GM12878 (cell line): ENCODE measurements around the gene CYB5B. TPM values are rescaled to one million over a fixed set of nuclear protein-coding genes. Genes with fewer than 3 reads are reported as not detected.

Experiments
- ATAC-seq: fragments of 200-7000 bp; cut with Tn5 transposase; 3 replicates; pipeline ENCODE4 v1.9.1; 2020; ENCODE audit warnings: mild to moderate bottlenecking, moderate library complexity
- BruUV-seq: library from RNA; stranded (reverse); fragments of 400-500 nt; replicated peaks from 2 replicates; lab custom pipeline; 2021; lab: Mats Ljungman, UMichigan
- CTCF ChIA-PET: fragments of 300-600 bp; sonication (Branson Sonifier 250); formaldehyde crosslinking; extraction: SDS; loops from one replicate; lab custom pipeline; 2021; ENCODE audit warnings: inconsistent platforms; lab: Yijun Ruan, JAX
- POLR2A ChIA-PET: fragments of 350-600 bp; formaldehyde crosslinking; extraction: SDS; loops from one replicate; lab custom pipeline; 2021; ENCODE audit warnings: inconsistent platforms; lab: Charles Lee
- RAD21 ChIA-PET: fragments of 300-600 bp; sonication (Branson Sonifier 250); formaldehyde crosslinking; loops from one replicate; lab custom pipeline; 2023; ENCODE audit warnings: antibody characterized with exemption; ENCODE audit not compliant: unreplicated experiment; lab: Charles Lee
- SMC1A ChIA-PET: fragments of 300-600 bp; sonication (Branson Sonifier 250); formaldehyde crosslinking; loops from one replicate; lab custom pipeline; 2023; ENCODE audit not compliant: unreplicated experiment, uncharacterized antibody; lab: Charles Lee
- DNase-seq: peaks from one replicate; pipeline ENCODE4 v3.0.0-alpha.2; 2011; ENCODE audit warnings: low read depth, low spot score
- FAIRE-seq: peaks from 3 replicates; lab custom pipeline; 2011; peaks lifted over from hg19 to GRCh38; lab: Jason Lieb, UNC
- H2AFZ ChIP-seq: 2 replicates; pipeline ENCODE4 v1.6.0; 2011; ENCODE audit warnings: low read depth, low read length, control low read depth; ENCODE audit not compliant: control insufficient read depth
- H3K27ac ChIP-seq: 2 replicates; pipeline ENCODE4 v1.5.1; 2011; ENCODE audit warnings: control low read depth; ENCODE audit not compliant: control insufficient read depth, insufficient read depth
- H3K27me3 ChIP-seq, 2 experiments: replicated peaks in 1 of 2; 2 replicates each; pipeline versions ENCODE4 v1.6.0 to v1.6.1; 2011; ENCODE audit warnings: low read length in 1 of 2; ENCODE audit not compliant: control insufficient read depth in 2 of 2, insufficient read depth in 2 of 2
- H3K36me3 ChIP-seq, 2 experiments: 2 replicates each; pipeline ENCODE4 v1.5.1; 2011; ENCODE audit warnings: low read length in 1 of 2; ENCODE audit not compliant: control insufficient read depth in 2 of 2, insufficient read depth in 2 of 2
- H3K4me1 ChIP-seq: 2 replicates; pipeline ENCODE4 v1.6.1; 2011; ENCODE audit warnings: mild to moderate bottlenecking, low read length, moderate library complexity, mixed read lengths; ENCODE audit not compliant: control insufficient read depth, insufficient read depth
- H3K4me2 ChIP-seq: 2 replicates; pipeline ENCODE4 v1.6.0; 2011; ENCODE audit warnings: control low read depth; ENCODE audit not compliant: control insufficient read depth, insufficient read depth
- H3K4me3 ChIP-seq: fragments of 200-600 bp; sonication (generic); 2 replicates; pipeline ENCODE4 v1.5.1; 2016
- H3K79me2 ChIP-seq: 2 replicates; pipeline ENCODE4 v1.6.0; 2011; ENCODE audit warnings: low read length; ENCODE audit not compliant: control insufficient read depth, insufficient read depth
- H3K9ac ChIP-seq: 2 replicates; pipeline ENCODE4 v1.8.0; 2011; ENCODE audit warnings: low read length, control low read depth, mixed read lengths; ENCODE audit not compliant: control insufficient read depth, insufficient read depth
- H3K9me3 ChIP-seq: replicated peaks from 3 replicates; pipeline ENCODE4 v1.5.1; 2011; ENCODE audit warnings: mild to moderate bottlenecking, low read length; ENCODE audit not compliant: control insufficient read depth, insufficient read depth
- H4K20me1 ChIP-seq: 2 replicates; pipeline ENCODE4 v1.6.0; 2011; ENCODE audit not compliant: control insufficient read depth, insufficient read depth
- BMI1 ChIP-seq: fragments of 450-650 bp; IDR thresholded peaks from 2 replicates; pipeline ENCODE4 v1.6.1; 2016; ENCODE audit warnings: mild to moderate bottlenecking, moderate library complexity, borderline replicate concordance
- CBFB ChIP-seq: IDR thresholded peaks from 2 replicates; pipeline ENCODE4 v1.6.1; 2016; ENCODE audit warnings: antibody characterized with exemption, low read depth
- CBX5 ChIP-seq: sonication (generic); IDR thresholded peaks from 2 replicates; pipeline ENCODE4 v1.6.1; 2016; ENCODE audit warnings: low read depth, moderate library complexity, mild to moderate bottlenecking, inconsistent platforms
- CHD1 ChIP-seq: IDR thresholded peaks from 2 replicates; pipeline ENCODE4 v1.6.1; 2012; ENCODE audit warnings: low read depth, low read length, improper control_type of control experiment
- GABPA ChIP-seq: IDR thresholded peaks from 2 replicates; pipeline ENCODE4 v1.6.1; 2014; ENCODE audit warnings: antibody characterized with exemption, low read depth, mild to moderate bottlenecking, inconsistent platforms
- HDAC6 ChIP-seq: fragments of 200-600 bp; sonication (generic); IDR thresholded peaks from one replicate; pipeline ENCODE4 v1.8.0; 2017; ENCODE audit warnings: antibody characterized with exemption; ENCODE audit not compliant: unreplicated experiment
- IKZF2 ChIP-seq, 2 experiments: fragments of 450-650 bp; IDR thresholded peaks; 2 replicates each; pipeline ENCODE4 v1.6.1; 2017; ENCODE audit warnings: mild to moderate bottlenecking in 2 of 2, moderate library complexity in 2 of 2
- MTA3 ChIP-seq: IDR thresholded peaks from 2 replicates; pipeline ENCODE4 v1.6.1; 2012; ENCODE audit warnings: low read length, inconsistent platforms, borderline replicate concordance
- NBN ChIP-seq: fragments of 450-650 bp; IDR thresholded peaks from 2 replicates; pipeline ENCODE4 v1.6.1; 2016
- NFIC ChIP-seq: IDR thresholded peaks from 2 replicates; pipeline ENCODE4 v1.6.1; 2012; ENCODE audit warnings: low read depth, mild to moderate bottlenecking, inconsistent platforms, low read length, moderate library complexity
- RCOR1 ChIP-seq: conservative IDR thresholded peaks from 2 replicates; pipeline ENCODE4 v1.6.1; 2012; ENCODE audit warnings: low read depth, low read length, improper control_type of control experiment
- SMARCA5 ChIP-seq: fragments of 450-650 bp; IDR thresholded peaks from 2 replicates; pipeline ENCODE4 v1.6.1; 2017; ENCODE audit warnings: mild to moderate bottlenecking
- SREBF1 ChIP-seq: IDR thresholded peaks from 2 replicates; pipeline ENCODE4 v1.6.1; 2012; ENCODE audit warnings: mild to moderate bottlenecking, low read length
- ZNF24 ChIP-seq: fragments of 450-650 bp; IDR thresholded peaks from 2 replicates; pipeline ENCODE4 v1.6.1; 2017; ENCODE audit warnings: antibody characterized with exemption, mild to moderate bottlenecking
- WGBS: methylation state at CpG from one replicate; pipeline ENCODE4 v1.1.6; 2016; ENCODE audit warnings: low lambda C conversion rate; ENCODE audit not compliant: insufficient replicate concordance, insufficient coverage; ENCODE audit errors: missing lambda C conversion rate; 5-methylcytosine and 5-hydroxymethylcytosine counted together
- in situ Hi-C: fragments of 300-500 bp; cut with MboI; formaldehyde crosslinking; loops from 9 replicates; pipeline ENCODE4 v1.14.3; 2018; ENCODE audit warnings: mixed read lengths
- intact Hi-C: fragments of 100-400 bp; cut with micrococcal nuclease; formaldehyde crosslinking; loops from one replicate; pipeline ENCODE4 v1.14.2; 2022; ENCODE audit not compliant: unreplicated experiment
- polyA plus RNA-seq, 11 experiments: library from polyadenylated mRNA; depleted of rRNA in 4 of 11; unstranded in 6 of 11; stranded (reverse) in 5 of 11; fragments of >200 nt; fragmentation: Nextera tagmentation in 4 of 11; fragmentation: Illumina TruSeq in 1 of 11; extraction: Ambion mirVana in 4 of 11; extraction: Trizol in 1 of 11; gene quantifications; 1 replicate in 1 of 11; 2 replicates in 10 of 11; pipeline versions ENCODE4 v1.2.1 to v1.2.3, GENCODE V29; 2011 to 2016; ENCODE audit warnings: inconsistent platforms in 2 of 11, missing spikeins in 2 of 11, low read depth in 1 of 11
- total RNA-seq, 4 experiments: library from RNA; depleted of rRNA in 3 of 4; stranded (reverse); fragments of >200 nt in 3 of 4; fragmentation: Illumina TruSeq in 1 of 4; extraction: Trizol in 1 of 4; gene quantifications; 2 replicates each; pipeline versions ENCODE4 v1.2.1 to v1.2.3, GENCODE V29; 2013 to 2021
- TF ChIP-seq, protein P1 (sequence below): fragments of 450-650 bp; IDR thresholded peaks from 2 replicates; pipeline ENCODE4 v1.6.1; 2018; ENCODE audit warnings: mild to moderate bottlenecking, low read depth, moderate library complexity; ENCODE audit not compliant: partially characterized antibody

Gene CYB5B
- total and polyA plus RNA-seq, 10 of the 15 experiments (the other 5 are each of a cell fraction or from before 2014, with no cell fraction given): 145 to 305 (median 179) TPM

DNA sequence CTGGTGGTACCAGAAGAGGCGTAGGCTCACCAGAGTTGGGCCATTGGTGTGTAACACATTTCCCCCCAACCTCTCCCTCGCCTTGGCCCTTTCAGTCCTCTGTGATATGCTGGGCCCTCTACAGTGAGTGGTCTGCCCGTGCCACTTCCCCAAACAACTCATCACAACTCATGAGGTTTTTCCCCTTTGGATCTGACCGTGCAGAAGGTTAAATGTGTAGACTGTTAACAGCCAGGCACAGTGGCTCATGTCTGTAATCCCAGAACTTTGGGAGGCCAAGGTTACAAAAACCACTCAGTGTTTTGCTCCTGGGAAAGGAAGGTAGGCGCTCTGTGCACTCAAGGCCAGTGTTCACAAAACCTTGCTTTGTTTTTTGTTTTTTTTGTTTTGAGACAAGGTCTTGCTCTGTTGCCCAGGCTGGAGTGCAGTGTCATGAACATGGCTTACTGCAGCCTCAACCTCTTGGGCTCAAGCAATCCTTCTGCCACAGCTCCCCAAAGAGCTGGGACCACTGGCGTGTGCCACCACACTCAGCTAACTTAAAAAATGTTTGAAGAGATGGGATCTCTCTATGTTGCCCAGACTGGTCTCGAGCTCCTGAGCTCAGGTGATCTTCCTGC is 11.3 kb upstream of the CYB5B start:
- no peaks in the 10 kb centered on the region for H3K36me3 ChIP-seq
- RAD21 ChIA-PET: no interaction called here
- H3K27ac ChIP-seq: no peak overlapping the region
- H3K79me2 ChIP-seq: no peaks in the 10 kb centered on the region
- intact Hi-C loops: no loop called here
- no peaks in the 10 kb centered on the region for H3K27me3 ChIP-seq
- DNase-seq: no peak
- in situ Hi-C loops: no loop called here
- H3K4me1 ChIP-seq: no peaks in the 10 kb centered on the region
- H2AFZ ChIP-seq: no peak overlapping the region
- H3K9ac ChIP-seq: no peak overlapping the region
- no peak for TF ChIP-seq HDAC6
- TF ChIP-seq MTA3: no peak
- SMC1A ChIA-PET: interaction anchor here (0.7 to 1.6 kb wide), 2 partner anchors 17 to 34 kb away, joined by 3 to 4 read pairs; no protein-coding TSS in a partner anchor
- WGBS: 46% methylated on average over 7 of the region's 7 CpGs
- ATAC-seq: peak; percentile 54
- CTCF ChIA-PET: interaction anchor here (6.9 kb wide), 1 partner anchor 17 kb away, joined by 27 read pairs; no protein-coding TSS in a partner anchor
- H4K20me1 ChIP-seq: no peaks in the 10 kb centered on the region
- no peak overlapping the region for H3K4me3 ChIP-seq
- no TSS peak for BruUV-seq
- H3K9me3 ChIP-seq: no peaks in the 10 kb centered on the region
- no peak for FAIRE-seq
- H3K4me2 ChIP-seq: no peak overlapping the region
- POLR2A ChIA-PET: interaction anchor here (0.6 kb wide), 1 partner anchor 86 kb away, joined by 6 read pairs; no protein-coding TSS in a partner anchor

DNA sequence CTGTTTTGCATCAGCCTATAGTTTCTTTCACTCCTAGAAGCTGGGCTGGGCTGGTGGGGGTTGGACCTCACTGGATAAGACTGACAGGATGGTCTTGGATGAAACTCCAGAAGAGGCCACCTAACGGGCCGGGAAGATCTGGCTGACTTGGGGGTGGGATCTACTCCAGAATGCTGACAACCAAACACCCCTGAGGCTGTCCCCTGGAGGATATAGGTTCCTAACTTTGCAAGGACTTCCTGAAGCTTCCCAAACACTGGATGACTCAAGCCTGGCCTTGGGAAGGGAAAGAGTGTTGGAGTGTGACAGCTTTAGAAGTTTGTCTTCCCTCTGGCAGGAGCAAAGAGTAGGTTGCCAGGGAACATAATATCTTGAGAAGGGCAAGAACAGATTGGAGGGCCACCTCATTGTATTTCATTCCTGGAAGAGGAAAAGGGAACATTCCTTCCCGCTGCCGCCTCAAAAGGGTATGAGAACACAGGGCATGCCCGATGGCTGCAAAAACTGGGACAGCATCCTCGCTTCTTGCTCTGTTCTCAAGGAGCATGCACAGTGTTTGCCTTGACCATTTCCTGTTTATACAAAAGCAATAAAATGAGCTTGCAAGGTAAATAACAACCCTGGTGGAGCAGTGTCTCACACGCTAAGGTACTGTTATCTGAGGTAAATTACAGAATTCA is 6.8 kb upstream of the CYB5B start:
- no peak overlapping the region for H3K27ac ChIP-seq
- TF ChIP-seq SREBF1: no peak
- no peak for TF ChIP-seq NFIC
- no peak for TF ChIP-seq CBFB
- TF ChIP-seq BMI1: no peak
- TF ChIP-seq IKZF2 (IDR thresholded peaks at IDR 0.05): no peak
- TF ChIP-seq CHD1: no peak
- no peak for TF ChIP-seq GABPA
- TF ChIP-seq, protein P1, sequence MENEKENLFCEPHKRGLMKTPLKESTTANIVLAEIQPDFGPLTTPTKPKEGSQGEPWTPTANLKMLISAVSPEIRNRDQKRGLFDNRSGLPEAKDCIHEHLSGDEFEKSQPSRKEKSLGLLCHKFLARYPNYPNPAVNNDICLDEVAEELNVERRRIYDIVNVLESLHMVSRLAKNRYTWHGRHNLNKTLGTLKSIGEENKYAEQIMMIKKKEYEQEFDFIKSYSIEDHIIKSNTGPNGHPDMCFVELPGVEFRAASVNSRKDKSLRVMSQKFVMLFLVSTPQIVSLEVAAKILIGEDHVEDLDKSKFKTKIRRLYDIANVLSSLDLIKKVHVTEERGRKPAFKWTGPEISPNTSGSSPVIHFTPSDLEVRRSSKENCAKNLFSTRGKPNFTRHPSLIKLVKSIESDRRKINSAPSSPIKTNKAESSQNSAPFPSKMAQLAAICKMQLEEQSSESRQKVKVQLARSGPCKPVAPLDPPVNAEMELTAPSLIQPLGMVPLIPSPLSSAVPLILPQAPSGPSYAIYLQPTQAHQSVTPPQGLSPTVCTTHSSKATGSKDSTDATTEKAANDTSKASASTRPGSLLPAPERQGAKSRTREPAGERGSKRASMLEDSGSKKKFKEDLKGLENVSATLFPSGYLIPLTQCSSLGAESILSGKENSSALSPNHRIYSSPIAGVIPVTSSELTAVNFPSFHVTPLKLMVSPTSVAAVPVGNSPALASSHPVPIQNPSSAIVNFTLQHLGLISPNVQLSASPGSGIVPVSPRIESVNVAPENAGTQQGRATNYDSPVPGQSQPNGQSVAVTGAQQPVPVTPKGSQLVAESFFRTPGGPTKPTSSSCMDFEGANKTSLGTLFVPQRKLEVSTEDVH: no peak
- TF ChIP-seq ZNF24: no peak
- no peak for TF ChIP-seq NBN
- TF ChIP-seq RCOR1: no peak
- TF ChIP-seq CBX5: no peak
- TF ChIP-seq SMARCA5: no peak
- TF ChIP-seq, all 136 proteins: peak for 0
- H3K4me3 ChIP-seq: no peak overlapping the region
- DNase-seq: no peak
- no peak for FAIRE-seq
- no peaks in the 10 kb centered on the region for H3K36me3 ChIP-seq
- SMC1A ChIA-PET: interaction anchor here (0.7 to 1.8 kb wide), 5 partner anchors 10 to 337 kb away, joined by 3 to 5 read pairs (median 4); partner anchors contain the start of gene NOB1
- CTCF ChIA-PET: interaction anchor here (0.5 to 6.9 kb wide), 3 partner anchors 14 to 35 kb away, joined by 3 to 27 read pairs (median 5); no protein-coding TSS in a partner anchor
- no peak overlapping the region for H2AFZ ChIP-seq
- POLR2A ChIA-PET: interaction anchor here (0.7 to 1.0 kb wide), 3 partner anchors 18 to 220 kb away, joined by 3 to 5 read pairs (median 3); no protein-coding TSS in a partner anchor
- in situ Hi-C loops: no loop called here
- no peaks in the 10 kb centered on the region for H3K79me2 ChIP-seq
- no TSS peak for BruUV-seq
- H3K9ac ChIP-seq: no peak overlapping the region
- intact Hi-C loops: no loop called here
- ATAC-seq: no peak
- no peaks in the 10 kb centered on the region for H4K20me1 ChIP-seq
- RAD21 ChIA-PET: interaction anchor here (0.7 to 0.9 kb wide), 2 partner anchors 9 to 37 kb away, joined by 3 to 4 read pairs; no protein-coding TSS in a partner anchor
- H3K9me3 ChIP-seq: no peaks in the 10 kb centered on the region
- no peak overlapping the region for H3K4me2 ChIP-seq
- H3K27me3 ChIP-seq: no peaks in the 10 kb centered on the region
- no peaks in the 10 kb centered on the region for H3K4me1 ChIP-seq
- WGBS: 90% methylated on average over 7 of the region's 7 CpGs
